ENCODE data around the gene BCORL1.

- TF ChIP-seq, protein P1, sequence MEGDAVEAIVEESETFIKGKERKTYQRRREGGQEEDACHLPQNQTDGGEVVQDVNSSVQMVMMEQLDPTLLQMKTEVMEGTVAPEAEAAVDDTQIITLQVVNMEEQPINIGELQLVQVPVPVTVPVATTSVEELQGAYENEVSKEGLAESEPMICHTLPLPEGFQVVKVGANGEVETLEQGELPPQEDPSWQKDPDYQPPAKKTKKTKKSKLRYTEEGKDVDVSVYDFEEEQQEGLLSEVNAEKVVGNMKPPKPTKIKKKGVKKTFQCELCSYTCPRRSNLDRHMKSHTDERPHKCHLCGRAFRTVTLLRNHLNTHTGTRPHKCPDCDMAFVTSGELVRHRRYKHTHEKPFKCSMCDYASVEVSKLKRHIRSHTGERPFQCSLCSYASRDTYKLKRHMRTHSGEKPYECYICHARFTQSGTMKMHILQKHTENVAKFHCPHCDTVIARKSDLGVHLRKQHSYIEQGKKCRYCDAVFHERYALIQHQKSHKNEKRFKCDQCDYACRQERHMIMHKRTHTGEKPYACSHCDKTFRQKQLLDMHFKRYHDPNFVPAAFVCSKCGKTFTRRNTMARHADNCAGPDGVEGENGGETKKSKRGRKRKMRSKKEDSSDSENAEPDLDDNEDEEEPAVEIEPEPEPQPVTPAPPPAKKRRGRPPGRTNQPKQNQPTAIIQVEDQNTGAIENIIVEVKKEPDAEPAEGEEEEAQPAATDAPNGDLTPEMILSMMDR (conservative IDR thresholded peaks at IDR 0.05 in 1 of 2, IDR thresholded peaks at IDR 0.05 in 1 of 2; ENCODE audit: low read depth in 1 of 2, low read length in 2 of 2): no peak
- TF ChIP-seq EZH2 (IDR thresholded peaks at IDR 0.05; ENCODE audit: low read length, missing control alignments): no peak
These were observed 72.7 kb downstream of the BCORL1 start for GRCh38 chrX:130055103-130055502.

Measured in fibroblast of lung (primary cell).